ENCODE data around the gene PDYN. TPM values are rescaled to one million over a fixed set of nuclear protein-coding genes. Genes with fewer than 3 reads are reported as not detected.

Gene PDYN
- total and polyA plus RNA-seq, 9 of the 15 experiments (the other 6 are each of a cell fraction or from before 2014, with no cell fraction given): not detected

DNA sequence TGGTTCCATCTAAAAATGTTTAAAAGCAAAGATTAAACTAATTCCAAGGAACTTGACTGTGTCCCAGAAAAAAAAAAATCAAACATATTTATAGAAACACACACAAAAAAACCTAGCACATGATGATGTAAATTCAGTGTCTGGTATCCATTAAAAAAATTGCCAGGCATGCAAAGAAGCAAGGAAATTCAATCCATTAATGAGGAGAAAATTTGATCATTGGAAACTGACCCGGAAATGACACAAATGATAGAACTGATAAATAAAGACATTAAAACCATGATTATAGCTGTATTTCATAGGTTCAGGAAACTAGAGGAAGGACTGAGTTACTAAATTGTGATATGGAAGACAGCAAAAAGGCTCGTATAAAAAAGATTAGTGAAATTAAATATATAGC lies 34.7 kb downstream of the PDYN start:
- TF ChIP-seq PREB (CRISPR knock-in tag; IDR thresholded peaks at IDR 0.05) (no peak), WHSC1 (IDR thresholded peaks at IDR 0.05; ENCODE audit: low read length) (no peak), SMAD4 (CRISPR knock-in tag; conservative IDR thresholded peaks at IDR 0.05) (no peak), KAT2B (IDR thresholded peaks at IDR 0.05; ENCODE audit: low read depth, low read length) (no peak), ZBTB33 (CRISPR knock-in tag; IDR thresholded peaks at IDR 0.05) (no peak), KAT8 (IDR thresholded peaks at IDR 0.05; ENCODE audit: low read depth) (no peak)
- TF ChIP-seq, protein P1, sequence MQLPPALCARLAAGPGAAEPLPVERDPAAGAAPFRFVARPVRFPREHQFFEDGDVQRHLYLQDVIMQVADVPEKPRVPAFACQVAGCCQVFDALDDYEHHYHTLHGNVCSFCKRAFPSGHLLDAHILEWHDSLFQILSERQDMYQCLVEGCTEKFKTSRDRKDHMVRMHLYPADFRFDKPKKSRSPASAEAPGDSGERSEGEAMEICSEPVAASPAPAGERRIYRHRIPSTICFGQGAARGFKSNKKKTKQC (CRISPR knock-in tag; IDR thresholded peaks at IDR 0.05): no peak
- Histone ChIP-seq H3K27me3 (ENCODE audit: control insufficient read depth in 2 of 2, insufficient read depth in 2 of 2, low read length in 2 of 2) (no peaks in the 10 kb centered on the region), H3K4me1 (replicated peaks in 1 of 2; ENCODE audit: control insufficient read depth in 2 of 2, insufficient read depth in 2 of 2, low read length in 2 of 2) (no peaks in the 10 kb centered on the region), H3K79me2 (ENCODE audit: control insufficient read depth, insufficient read depth, low read length) (no peaks in the 10 kb centered on the region), H3K9me3 (replicated peaks; ENCODE audit: control insufficient read depth, insufficient read depth, low read depth, low read length) (no peaks in the 10 kb centered on the region), H4K20me1 (replicated peaks; ENCODE audit: control insufficient read depth, insufficient read depth, low read length) (no peaks in the 10 kb centered on the region), H3K9me1 (ENCODE audit: control insufficient read depth, insufficient read depth, low read length) (no peaks in the 10 kb centered on the region), H3K9ac (ENCODE audit: insufficient read depth in 1 of 2, low read depth in 2 of 2, low read length in 2 of 2) (no peak overlapping the region), H3K36me3 (ENCODE audit: control insufficient read depth, insufficient read depth, low read length) (no peaks in the 10 kb centered on the region), H3K4me2 (ENCODE audit: insufficient read depth, low read length) (no peak overlapping the region), H3K27ac (ENCODE audit: extremely low read depth, low read depth, low read length) (no peak overlapping the region), H2AFZ (ENCODE audit: low read depth, low read length) (no peak overlapping the region), H3K4me3 (no peak overlapping the region)
- BruUV-seq (replicated peaks): no TSS peak
- ATAC-seq (no peak), FAIRE-seq (no peak), DNase-seq (ENCODE audit: extremely low read depth in 1 of 4, low spot score in 3 of 4) (no peak)
- CTCF ChIA-PET (ENCODE audit: low intra/inter-chr PET ratio): no interaction called here
- 0% methylated on average over 2 of the region's 2 CpGs for WGBS (ENCODE audit: insufficient coverage, low coverage, missing lambda C conversion rate)
- intact Hi-C loops (cut with micrococcal nuclease) (no loop called here), in situ Hi-C loops (cut with MboI) (no loop called here)
- POLR2A ChIA-PET: no interaction called here

All from K562 (cell line).